H1 (cell line): ENCODE results near the gene NWD2.

Experiments
- CHD2 ChIP-seq: IDR thresholded peaks from 2 replicates; pipeline ENCODE4 v1.6.1; 2012; ENCODE audit warnings: low read length, improper control_type of control experiment
- CREB1 ChIP-seq: IDR thresholded peaks from 2 replicates; pipeline ENCODE4 v1.6.1; 2012; ENCODE audit warnings: inconsistent platforms
- JUND ChIP-seq: IDR thresholded peaks from 2 replicates; pipeline ENCODE4 v1.6.1; 2011; ENCODE audit warnings: mild to moderate bottlenecking, improper control_type of control experiment, low read length
- POLR2A ChIP-seq, 2 experiments: IDR thresholded peaks; 1 replicate in 1 of 2; 2 replicates in 1 of 2; pipeline ENCODE4 v1.6.1; 2011; ENCODE audit warnings: low read depth in 2 of 2, low read length in 2 of 2, mild to moderate bottlenecking in 2 of 2; ENCODE audit errors: control extremely low read depth in 1 of 2
- POLR2AphosphoS5 ChIP-seq: IDR thresholded peaks from 2 replicates; pipeline ENCODE4 v1.6.1; 2011; ENCODE audit warnings: low read depth, low read length
- SIN3A ChIP-seq, 2 experiments: IDR thresholded peaks in 1 of 2; conservative IDR thresholded peaks in 1 of 2; 2 replicates each; pipeline ENCODE4 v1.6.1; 2011 to 2012; ENCODE audit warnings: low read length in 2 of 2, improper control_type of control experiment in 1 of 2, low read depth in 1 of 2, mild to moderate bottlenecking in 1 of 2
- SRF ChIP-seq: IDR thresholded peaks from 2 replicates; pipeline ENCODE4 v1.6.1; 2011; ENCODE audit warnings: mild to moderate bottlenecking, low read depth, low read length, moderate library complexity
- TF ChIP-seq, protein P1 (sequence below): IDR thresholded peaks from 2 replicates; pipeline ENCODE4 v1.6.1; 2011; ENCODE audit warnings: low read length, improper control_type of control experiment
- TF ChIP-seq, protein P2 (sequence below), 3 experiments: IDR thresholded peaks; 1 replicate in 2 of 3; 2 replicates in 1 of 3; pipeline versions ENCODE4 v1.5.1 to v1.6.1; 2011; ENCODE audit warnings: low read length in 3 of 3, mild to moderate bottlenecking in 3 of 3, inconsistent platforms in 2 of 3, low read depth in 1 of 3, moderate library complexity in 1 of 3; ENCODE audit not compliant: insufficient read depth in 1 of 3; ENCODE audit errors: control extremely low read depth in 1 of 3
- TF ChIP-seq, protein P3 (sequence below): IDR thresholded peaks from 2 replicates; pipeline ENCODE4 v1.6.1; 2012; ENCODE audit warnings: low read length, inconsistent platforms

GRCh38 chr4:37467223-37467622, 222.7 kb downstream of the NWD2 start:
- no peak for TF ChIP-seq CREB1
- TF ChIP-seq SRF: no peak
- TF ChIP-seq, protein P1, sequence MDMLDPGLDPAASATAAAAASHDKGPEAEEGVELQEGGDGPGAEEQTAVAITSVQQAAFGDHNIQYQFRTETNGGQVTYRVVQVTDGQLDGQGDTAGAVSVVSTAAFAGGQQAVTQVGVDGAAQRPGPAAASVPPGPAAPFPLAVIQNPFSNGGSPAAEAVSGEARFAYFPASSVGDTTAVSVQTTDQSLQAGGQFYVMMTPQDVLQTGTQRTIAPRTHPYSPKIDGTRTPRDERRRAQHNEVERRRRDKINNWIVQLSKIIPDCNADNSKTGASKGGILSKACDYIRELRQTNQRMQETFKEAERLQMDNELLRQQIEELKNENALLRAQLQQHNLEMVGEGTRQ: no peak
- TF ChIP-seq, protein P2, sequence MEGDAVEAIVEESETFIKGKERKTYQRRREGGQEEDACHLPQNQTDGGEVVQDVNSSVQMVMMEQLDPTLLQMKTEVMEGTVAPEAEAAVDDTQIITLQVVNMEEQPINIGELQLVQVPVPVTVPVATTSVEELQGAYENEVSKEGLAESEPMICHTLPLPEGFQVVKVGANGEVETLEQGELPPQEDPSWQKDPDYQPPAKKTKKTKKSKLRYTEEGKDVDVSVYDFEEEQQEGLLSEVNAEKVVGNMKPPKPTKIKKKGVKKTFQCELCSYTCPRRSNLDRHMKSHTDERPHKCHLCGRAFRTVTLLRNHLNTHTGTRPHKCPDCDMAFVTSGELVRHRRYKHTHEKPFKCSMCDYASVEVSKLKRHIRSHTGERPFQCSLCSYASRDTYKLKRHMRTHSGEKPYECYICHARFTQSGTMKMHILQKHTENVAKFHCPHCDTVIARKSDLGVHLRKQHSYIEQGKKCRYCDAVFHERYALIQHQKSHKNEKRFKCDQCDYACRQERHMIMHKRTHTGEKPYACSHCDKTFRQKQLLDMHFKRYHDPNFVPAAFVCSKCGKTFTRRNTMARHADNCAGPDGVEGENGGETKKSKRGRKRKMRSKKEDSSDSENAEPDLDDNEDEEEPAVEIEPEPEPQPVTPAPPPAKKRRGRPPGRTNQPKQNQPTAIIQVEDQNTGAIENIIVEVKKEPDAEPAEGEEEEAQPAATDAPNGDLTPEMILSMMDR (IDR thresholded peaks at IDR 0.05; ENCODE audit: control extremely low read depth in 1 of 3, insufficient read depth in 1 of 3, low read depth in 1 of 3, low read length in 3 of 3): no peak
- TF ChIP-seq, protein P3, sequence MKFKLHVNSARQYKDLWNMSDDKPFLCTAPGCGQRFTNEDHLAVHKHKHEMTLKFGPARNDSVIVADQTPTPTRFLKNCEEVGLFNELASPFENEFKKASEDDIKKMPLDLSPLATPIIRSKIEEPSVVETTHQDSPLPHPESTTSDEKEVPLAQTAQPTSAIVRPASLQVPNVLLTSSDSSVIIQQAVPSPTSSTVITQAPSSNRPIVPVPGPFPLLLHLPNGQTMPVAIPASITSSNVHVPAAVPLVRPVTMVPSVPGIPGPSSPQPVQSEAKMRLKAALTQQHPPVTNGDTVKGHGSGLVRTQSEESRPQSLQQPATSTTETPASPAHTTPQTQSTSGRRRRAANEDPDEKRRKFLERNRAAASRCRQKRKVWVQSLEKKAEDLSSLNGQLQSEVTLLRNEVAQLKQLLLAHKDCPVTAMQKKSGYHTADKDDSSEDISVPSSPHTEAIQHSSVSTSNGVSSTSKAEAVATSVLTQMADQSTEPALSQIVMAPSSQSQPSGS: no peak
- TF ChIP-seq JUND: no peak
- TF ChIP-seq POLR2AphosphoS5: no peak
- TF ChIP-seq SIN3A (conservative IDR thresholded peaks at IDR 0.05 in 1 of 2, IDR thresholded peaks at IDR 0.05 in 1 of 2; ENCODE audit: low read depth in 1 of 2, low read length in 2 of 2): no peak
- no peak for TF ChIP-seq CHD2
- TF ChIP-seq POLR2A (IDR thresholded peaks at IDR 0.05; ENCODE audit: control extremely low read depth in 1 of 2, low read depth in 2 of 2, low read length in 2 of 2): no peak
